K562 (cell line): Measurements from ENCODE around the gene ZDHHC3. TPM values are rescaled to one million over a fixed set of nuclear protein-coding genes. Genes with fewer than 3 reads are reported as not detected.

Source experiments
- ATAC-seq: fragments of 200-7000 bp; cut with Tn5 transposase; 3 replicates; pipeline ENCODE4 v1.9.1; 2020; ENCODE audit warnings: moderate library complexity
- BruUV-seq: library from RNA; stranded (reverse); fragments of 400-500 nt; replicated peaks from 2 replicates; lab custom pipeline; 2021; lab: Mats Ljungman, UMichigan
- CTCF ChIA-PET: fragments of 300-600 bp; formaldehyde crosslinking; extraction: SDS; loops from one replicate; lab custom pipeline; 2021; ENCODE audit warnings: low intra/inter-chr PET ratio; lab: Yijun Ruan, JAX
- POLR2A ChIA-PET: fragments of 300-600, 350-650 bp; sonication (Branson Sonifier 250); formaldehyde crosslinking; extraction: SDS; loops from one replicate; lab custom pipeline; 2021; ENCODE audit warnings: antibody characterized with exemption, inconsistent platforms; lab: Yijun Ruan, JAX
- DNase-seq, 4 experiments: peaks; one replicate each; pipeline versions ENCODE4 v3.0.0 to v3.0.0-alpha.2; 2011 to 2018; ENCODE audit warnings: low spot score in 3 of 4, mixed read lengths in 3 of 4; ENCODE audit errors: extremely low read depth in 1 of 4
- FAIRE-seq: peaks from 2 replicates; lab custom pipeline; 2011; peaks lifted over from hg19 to GRCh38; lab: Jason Lieb, UNC
- H2AFZ ChIP-seq: 2 replicates; pipeline ENCODE4 v1.6.0; 2011; ENCODE audit warnings: low read depth, low read length, control low read depth, inconsistent platforms
- H3K27ac ChIP-seq: fragments of 200-600 bp; 3 replicates; pipeline ENCODE4 v1.8.0; 2011; ENCODE audit warnings: low read depth, mild to moderate bottlenecking, control low read depth, inconsistent platforms, low read length, moderate library complexity, mixed read lengths; ENCODE audit errors: extremely low read depth
- H3K27me3 ChIP-seq, 2 experiments: fragments of 300-600 bp in 1 of 2; 2 replicates in 1 of 2; 3 replicates in 1 of 2; pipeline versions ENCODE4 v1.6.0 to v1.8.0; 2011; ENCODE audit warnings: inconsistent platforms in 2 of 2, low read length in 2 of 2, mild to moderate bottlenecking in 1 of 2, mixed read lengths in 1 of 2, moderate library complexity in 1 of 2; ENCODE audit not compliant: control insufficient read depth in 2 of 2, insufficient read depth in 2 of 2
- H3K36me3 ChIP-seq: fragments of 300-600 bp; 3 replicates; pipeline ENCODE4 v1.8.0; 2011; ENCODE audit warnings: mild to moderate bottlenecking, low read length, inconsistent platforms; ENCODE audit not compliant: control insufficient read depth, insufficient read depth
- H3K4me1 ChIP-seq, 2 experiments: fragments of 200-600 bp in 1 of 2; replicated peaks in 1 of 2; 2 replicates in 1 of 2; 3 replicates in 1 of 2; pipeline versions ENCODE4 v1.5.1 to v1.8.0; 2011; ENCODE audit warnings: inconsistent platforms in 2 of 2, low read length in 2 of 2, mild to moderate bottlenecking in 1 of 2, mixed read lengths in 1 of 2, moderate library complexity in 1 of 2; ENCODE audit not compliant: control insufficient read depth in 2 of 2, insufficient read depth in 2 of 2
- H3K4me2 ChIP-seq: 2 replicates; pipeline ENCODE4 v1.6.1; 2011; ENCODE audit warnings: low read length, control low read depth, inconsistent platforms, mixed read lengths; ENCODE audit not compliant: insufficient read depth
- H3K4me3 ChIP-seq: fragments of 200-600 bp; sonication (generic), shearing (Covaris generic); 2 replicates; pipeline ENCODE4 v1.5.1; 2016; ENCODE audit warnings: control low read depth, inconsistent platforms
- H3K79me2 ChIP-seq: fragments of 200-600 bp; 3 replicates; pipeline ENCODE4 v1.8.0; 2011; ENCODE audit warnings: low read length, inconsistent platforms; ENCODE audit not compliant: control insufficient read depth, insufficient read depth
- H3K9ac ChIP-seq, 2 experiments: 2 replicates each; pipeline versions ENCODE4 v1.6.0 to v1.6.1; 2011; ENCODE audit warnings: low read depth in 2 of 2, low read length in 2 of 2, control low read depth in 1 of 2, inconsistent platforms in 1 of 2, mild to moderate bottlenecking in 1 of 2, mixed read lengths in 1 of 2; ENCODE audit not compliant: insufficient read depth in 1 of 2
- H3K9me1 ChIP-seq: one replicate; pipeline ENCODE4 v1.6.0; 2011; ENCODE audit warnings: inconsistent platforms, mild to moderate bottlenecking, low read length, moderate library complexity; ENCODE audit not compliant: control insufficient read depth, insufficient read depth
- H3K9me3 ChIP-seq: replicated peaks from 2 replicates; pipeline ENCODE4 v1.5.1; 2011; ENCODE audit warnings: low read depth, low read length, inconsistent platforms; ENCODE audit not compliant: control insufficient read depth, insufficient read depth
- H4K20me1 ChIP-seq: replicated peaks from 2 replicates; pipeline ENCODE4 v1.6.1; 2011; ENCODE audit warnings: low read length, inconsistent platforms, mixed read lengths; ENCODE audit not compliant: control insufficient read depth, insufficient read depth
- BRD9 ChIP-seq: fragments of 450-650 bp; IDR thresholded peaks from 2 replicates; pipeline ENCODE4 v1.6.1; 2018; ENCODE audit warnings: low read depth; ENCODE audit not compliant: partially characterized antibody
- CEBPG ChIP-seq, 3 experiments: fragments of 200-800 bp in 1 of 3; sonication (Bioruptor generic) in 1 of 3; sonication (generic) in 1 of 3; formaldehyde crosslinking in 1 of 3; IDR thresholded peaks in 2 of 3; conservative IDR thresholded peaks in 1 of 3; 2 replicates each; pipeline versions ENCODE4 v1.6.1 to v1.8.0; 2016 to 2022; ENCODE audit warnings: missing compliant biosample characterization in 2 of 3, missing genetic modification characterization in 2 of 3, mild to moderate bottlenecking in 1 of 3, missing genetic modification reagents in 1 of 3
- CREB3L1 ChIP-seq: fragments of 450-650 bp; IDR thresholded peaks from 2 replicates; pipeline ENCODE4 v1.6.1; 2014; ENCODE audit warnings: low read depth, mild to moderate bottlenecking, moderate library complexity, borderline replicate concordance
- EZH2 ChIP-seq: IDR thresholded peaks from 2 replicates; pipeline ENCODE4 v1.6.1; 2012; ENCODE audit warnings: low read depth, mild to moderate bottlenecking, inconsistent platforms, low read length, borderline replicate concordance
- KDM1A ChIP-seq, 2 experiments: fragments of 450-650 bp; IDR thresholded peaks; 2 replicates each; pipeline ENCODE4 v1.6.1; 2016; ENCODE audit warnings: mild to moderate bottlenecking in 2 of 2
- KHSRP ChIP-seq: fragments of 450-650 bp; IDR thresholded peaks from 2 replicates; pipeline ENCODE4 v1.6.1; 2017
- MECOM ChIP-seq: fragments of 250-450 bp; sonication (Bioruptor Pico); IDR thresholded peaks from 2 replicates; pipeline ENCODE4 v1.8.0; 2022; ENCODE audit warnings: inconsistent platforms
- NR2C1 ChIP-seq, 2 experiments: fragments of 450-650 bp; IDR thresholded peaks; 2 replicates each; pipeline ENCODE4 v1.6.1; 2017; ENCODE audit warnings: mild to moderate bottlenecking in 2 of 2, antibody characterized with exemption in 1 of 2, inconsistent platforms in 1 of 2, missing compliant biosample characterization in 1 of 2, missing genetic modification characterization in 1 of 2
- NR2F6 ChIP-seq: fragments of 450-650 bp; formaldehyde crosslinking; IDR thresholded peaks from 2 replicates; pipeline ENCODE4 v1.4.0; 2020; ENCODE audit warnings: mild to moderate bottlenecking
- SUPT5H ChIP-seq: fragments of 450-650 bp; IDR thresholded peaks from 2 replicates; pipeline ENCODE4 v1.6.1; 2016
- ZKSCAN3 ChIP-seq: fragments of 250-450 bp; sonication (Bioruptor Pico); IDR thresholded peaks from 2 replicates; pipeline ENCODE4 v1.4.0; 2020
- WGBS: fragments of 100-300 bp; shearing (Covaris generic); methylation state at CpG from one replicate; pipeline ENCODE4 v1.1.6; 2016; ENCODE audit warnings: low coverage, mixed read lengths; ENCODE audit not compliant: insufficient coverage; ENCODE audit errors: missing lambda C conversion rate; 5-methylcytosine and 5-hydroxymethylcytosine counted together
- in situ Hi-C: fragments of 300-500 bp; cut with MboI; formaldehyde crosslinking; loops from 4 replicates; pipeline ENCODE4 v1.15.0; 2018; ENCODE audit warnings: inconsistent platforms, mixed read lengths
- intact Hi-C: fragments of 100-400 bp; cut with micrococcal nuclease; formaldehyde crosslinking; loops from 2 replicates; pipeline ENCODE4 v1.14.2; 2022
- polyA plus RNA-seq, 8 experiments: library from polyadenylated mRNA; depleted of rRNA in 4 of 8; stranded (reverse) in 5 of 8; unstranded in 3 of 8; fragments of >200 nt; fragmentation: Nextera tagmentation in 2 of 8; fragmentation: Illumina TruSeq in 1 of 8; extraction: Ambion mirVana in 2 of 8; extraction: Trizol in 1 of 8; gene quantifications; 2 replicates each; pipeline versions ENCODE4 v1.2.1 to v1.2.3, GENCODE V29; 2011 to 2014; ENCODE audit warnings: inconsistent platforms in 1 of 8, missing spikeins in 1 of 8
- total RNA-seq, 7 experiments: library from RNA; depleted of rRNA in 6 of 7; stranded (reverse); fragments of >200 nt in 6 of 7; fragmentation: Illumina TruSeq in 2 of 7; extraction: Trizol in 2 of 7; gene quantifications; 2 replicates each; pipeline versions ENCODE4 v1.2.1 to v1.2.3, GENCODE V29; 2011 to 2021; ENCODE audit warnings: low replicate concordance in 1 of 7
- TF ChIP-seq, protein P1 (sequence below): fragments of 250-450 bp; sonication (Bioruptor Pico); IDR thresholded peaks from 2 replicates; pipeline ENCODE4 v1.8.0; 2021; ENCODE audit warnings: moderate library complexity, mild to moderate bottlenecking, inconsistent platforms

ZDHHC3 gene
- total and polyA plus RNA-seq, 9 of the 15 experiments (the other 6 are each of a cell fraction or from before 2014, with no cell fraction given): 10.3 to 120 (median 67.2) TPM

- no peak for TF ChIP-seq CEBPG (CRISPR knock-in tag; IDR thresholded peaks at IDR 0.05)
- no peak for TF ChIP-seq CEBPG (tag; conservative IDR thresholded peaks at IDR 0.05 in 1 of 2, IDR thresholded peaks at IDR 0.05 in 1 of 2)
- TF ChIP-seq CREB3L1: no peak
- TF ChIP-seq BRD9: no peak
- TF ChIP-seq KDM1A (IDR thresholded peaks at IDR 0.05): peak; percentile 79 to 81
- TF ChIP-seq NR2C1 (IDR thresholded peaks at IDR 0.05): 0 out of 2 replicates have a peak, but pooled peaks have one; percentile 25
- no peak for TF ChIP-seq NR2C1 (tag; IDR thresholded peaks at IDR 0.05)
- no peak for TF ChIP-seq ZKSCAN3 (CRISPR knock-in tag)
- TF ChIP-seq KHSRP: no peak
- TF ChIP-seq, protein P1, sequence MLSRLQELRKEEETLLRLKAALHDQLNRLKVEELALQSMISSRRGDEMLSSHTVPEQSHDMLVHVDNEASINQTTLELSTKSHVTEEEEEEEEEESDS (CRISPR knock-in tag): no peak
Observed at GRCh38 chr3:45009868-45010267, 33.9 kb upstream of the ZDHHC3 start (continued).

DNA sequence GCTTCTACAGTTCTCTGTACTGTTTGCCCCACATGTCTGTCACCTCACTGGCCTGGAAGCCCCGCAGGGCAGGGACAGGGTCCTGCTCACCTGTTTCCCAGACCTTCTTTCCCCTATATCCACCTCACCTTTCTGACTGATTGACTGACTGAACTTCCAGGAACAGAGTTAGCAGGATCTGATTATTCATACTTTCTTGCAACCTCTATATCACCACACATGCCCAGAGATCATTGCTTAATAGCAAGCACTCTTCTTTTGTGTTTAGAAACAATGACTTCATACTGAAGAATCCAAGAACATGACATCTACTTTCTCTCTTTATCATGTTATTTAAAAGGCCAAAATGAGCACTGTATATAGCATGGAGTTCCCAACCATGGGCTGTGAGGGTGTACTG is 32.1 kb upstream of the ZDHHC3 start:
- TF ChIP-seq MECOM (CRISPR knock-in tag) (no peak), EZH2 (no peak), SUPT5H (no peak), NR2F6 (CRISPR knock-in tag) (no peak)
- Histone ChIP-seq H3K9ac (no peak overlapping the region), H4K20me1 (no peaks in the 10 kb centered on the region), H3K4me2 (no peak overlapping the region), H3K4me3 (no peak overlapping the region), H3K79me2 (no peaks in the 10 kb centered on the region), H3K27me3 (no peaks in the 10 kb centered on the region), H3K9me3 (no peaks in the 10 kb centered on the region), H3K4me1 (no peaks in the 10 kb centered on the region), H3K9me1 (no peaks in the 10 kb centered on the region), H2AFZ (no peak overlapping the region), H3K36me3 (peaks cover 86% of the 10 kb centered on the region), H3K27ac (no peak overlapping the region)
- ATAC-seq (no peak), DNase-seq (no peak), FAIRE-seq (no peak)
- WGBS: 100% methylated on average over 1 of the region's 1 CpG
- intact Hi-C loops: no loop called here
- ChIA-PET POLR2A (interaction anchor here (1.0 kb wide), 1 partner anchor 29 kb away, joined by 3 read pairs; no protein-coding TSS in a partner anchor), CTCF (no interaction called here)
- no TSS peak for BruUV-seq
- in situ Hi-C loops: no loop called here
